Stomach smooth muscle (tissue), 2 donors: ENCODE results near the gene TRIM41.
A peak's percentile ranks its signal among the peaks of the same experiment; 100 is the strongest.
"Not testable (repeated sequence)": the region's sequence is repeated elsewhere in the genome, so short reads cannot be mapped to it uniquely, and the experiment has no call there.

Source experiments
- H3K27ac ChIP-seq: one replicate; pipeline ENCODE4 v1.7.0; 2013; ENCODE audit warnings: mild to moderate bottlenecking, low read length, inconsistent platforms
- H3K27me3 ChIP-seq, 2 donors: one replicate each; pipeline ENCODE4 v1.7.0; 2013; ENCODE audit warnings: low read length in 2 of 2; ENCODE audit not compliant: insufficient read depth in 2 of 2, control insufficient read depth in 1 of 2
- H3K36me3 ChIP-seq, 2 donors: one replicate each; pipeline ENCODE4 v1.7.0; 2013; ENCODE audit warnings: low read length in 2 of 2; ENCODE audit not compliant: control insufficient read depth in 2 of 2, insufficient read depth in 2 of 2
- H3K4me1 ChIP-seq: one replicate; pipeline ENCODE4 v1.7.0; 2013; ENCODE audit warnings: low read length; ENCODE audit not compliant: control insufficient read depth, insufficient read depth
- H3K4me3 ChIP-seq, 2 donors: one replicate each; pipeline ENCODE4 v1.7.0; 2013; ENCODE audit warnings: low read length in 2 of 2
- H3K9ac ChIP-seq, 2 donors: one replicate each; pipeline ENCODE4 v1.7.0; 2013; ENCODE audit warnings: low read length in 2 of 2, mild to moderate bottlenecking in 1 of 2
- H3K9me3 ChIP-seq, 2 donors: one replicate each; pipeline ENCODE4 v1.7.0; 2013; ENCODE audit warnings: low read length in 2 of 2; ENCODE audit not compliant: control insufficient read depth in 2 of 2
- donor health status: healthy.
- donor health status: Pancreatic carcinoma.

Gene TRIM41

DNA sequence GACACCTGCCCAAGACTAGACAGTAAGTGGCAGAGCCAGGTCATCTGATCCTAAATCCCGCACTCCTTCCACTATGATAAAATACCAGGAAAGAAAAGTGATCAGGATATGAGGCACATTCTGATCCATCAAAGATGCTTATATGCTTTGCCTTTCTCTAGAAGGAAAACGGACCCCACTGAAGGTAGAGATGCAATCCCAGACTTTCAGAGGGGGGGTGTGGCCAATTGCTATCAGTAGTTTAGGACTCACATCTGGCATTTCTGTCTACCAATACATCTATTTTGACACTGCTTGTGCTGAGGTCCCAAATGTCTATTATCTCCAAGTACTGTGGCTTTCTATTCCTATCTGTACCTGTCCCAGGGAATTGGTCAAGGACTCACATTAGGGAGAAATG lies 36.2 kb downstream of the TRIM41 start:
- H3K27ac ChIP-seq, result no peak overlapping the region

DNA sequence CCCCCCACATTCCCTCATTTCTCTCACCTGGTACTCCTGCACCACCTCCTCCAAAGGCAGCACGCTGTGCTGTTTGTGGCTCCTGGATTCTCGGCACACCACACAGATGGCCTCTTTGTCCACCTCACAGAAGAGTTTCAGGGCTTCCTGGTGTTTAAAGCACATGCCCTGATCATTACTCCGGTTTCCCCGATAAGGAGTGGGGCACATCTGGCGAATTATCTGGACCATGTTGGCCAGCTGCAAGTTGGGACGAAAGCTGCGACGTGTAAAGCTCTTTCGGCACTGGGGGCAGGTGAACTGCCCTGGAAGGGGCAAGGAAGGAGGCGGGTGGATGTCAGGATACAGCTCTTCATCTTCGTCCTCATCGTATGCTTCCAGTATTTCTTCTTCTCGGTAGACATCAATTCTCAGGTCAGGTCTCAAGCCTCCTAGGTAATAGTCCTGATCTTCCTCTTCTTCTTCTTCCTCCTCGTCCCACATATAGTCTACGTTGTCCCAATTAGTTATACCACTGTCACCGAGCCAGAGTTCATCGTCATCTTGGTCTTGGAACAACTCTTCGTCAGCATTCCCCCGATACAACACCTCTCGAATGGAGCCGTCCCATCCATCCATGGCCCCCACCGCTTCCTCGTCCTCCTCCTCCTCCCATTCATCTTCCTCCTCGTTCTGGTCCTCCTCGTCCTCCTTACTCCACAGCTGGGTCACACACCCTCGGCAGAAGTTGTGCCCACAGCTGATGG lies 37.1 kb downstream of the TRIM41 start:
- H3K4me1 ChIP-seq, result peaks cover 38% of the 10 kb centered on the region
- peak overlapping the region; percentile 77 to 99 for H3K4me3 ChIP-seq
- H3K27me3 ChIP-seq, result no peaks in the 10 kb centered on the region
- H3K36me3 ChIP-seq, result peaks cover 4 to 11% of the 10 kb centered on the region in 2 donors
- peak overlapping the region; percentile 98 for H3K27ac ChIP-seq
- H3K9me3 ChIP-seq, result no peaks in the 10 kb centered on the region
- H3K9ac ChIP-seq, result peak overlapping the region; percentile 98 to 99

More for the DNA sequence above, 36.2 kb downstream of the TRIM41 start:
- Histone ChIP-seq H3K4me1 (peaks cover 41% of the 10 kb centered on the region), H3K9me3 (no peaks in the 10 kb centered on the region), H3K4me3 (peak overlapping the region; percentile 77 to 99), H3K9ac (peak overlapping the region; percentile 98 to 99), H3K36me3 (peaks cover 7 to 11% of the 10 kb centered on the region in 2 donors), H3K27me3 (no peaks in the 10 kb centered on the region)

DNA sequence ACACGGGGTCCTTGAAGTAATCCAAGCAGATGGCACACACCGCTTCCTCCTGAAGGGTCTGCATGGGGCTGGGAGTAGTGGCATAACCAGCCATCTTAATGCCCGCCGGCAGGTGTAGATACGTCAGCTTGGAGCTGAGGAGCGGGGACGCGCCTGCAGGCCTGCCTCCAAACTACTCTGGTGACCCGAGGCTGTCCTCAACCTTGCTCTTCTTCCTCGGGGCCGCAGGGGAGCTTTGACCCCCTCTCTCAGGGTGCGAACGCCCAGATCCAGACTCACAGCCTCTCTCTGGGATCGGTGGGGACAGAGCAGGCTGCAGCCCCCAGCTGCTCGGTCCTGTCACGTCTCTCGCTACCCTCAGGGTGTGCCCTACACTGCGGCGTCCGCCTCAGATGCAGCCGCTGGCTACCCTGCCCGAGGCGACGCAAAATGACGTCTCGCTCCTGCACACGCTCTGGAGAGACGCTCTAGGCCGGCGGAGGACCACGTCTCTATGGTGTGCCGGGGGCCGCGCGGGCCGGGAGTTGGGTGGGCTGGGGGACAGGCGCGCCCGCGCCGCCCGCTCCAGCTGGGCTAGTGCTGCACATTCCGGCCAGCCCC lies 37.7 kb downstream of the TRIM41 start, which contains the start of gene TRIM52:
TSS of gene TRIM52 (minus strand) at position 424 of the 600 bp plus-strand sequence. CDS start at position 94, 330 bp downstream.
- no peaks in the 10 kb centered on the region for H3K27me3 ChIP-seq
- no peaks in the 10 kb centered on the region for H3K9me3 ChIP-seq
- H3K9ac ChIP-seq, result peak within 1 kb of the TSS; percentile 98 to 99
- H3K4me1 ChIP-seq, result peaks cover 38% of the 10 kb centered on the region
- H3K36me3 ChIP-seq, result peaks cover 4 to 11% of the 10 kb centered on the region in 2 donors
- H3K4me3 ChIP-seq, result peak within 1 kb of the TSS; percentile 77 to 99
- peak within 1 kb of the TSS; percentile 98 for H3K27ac ChIP-seq

DNA sequence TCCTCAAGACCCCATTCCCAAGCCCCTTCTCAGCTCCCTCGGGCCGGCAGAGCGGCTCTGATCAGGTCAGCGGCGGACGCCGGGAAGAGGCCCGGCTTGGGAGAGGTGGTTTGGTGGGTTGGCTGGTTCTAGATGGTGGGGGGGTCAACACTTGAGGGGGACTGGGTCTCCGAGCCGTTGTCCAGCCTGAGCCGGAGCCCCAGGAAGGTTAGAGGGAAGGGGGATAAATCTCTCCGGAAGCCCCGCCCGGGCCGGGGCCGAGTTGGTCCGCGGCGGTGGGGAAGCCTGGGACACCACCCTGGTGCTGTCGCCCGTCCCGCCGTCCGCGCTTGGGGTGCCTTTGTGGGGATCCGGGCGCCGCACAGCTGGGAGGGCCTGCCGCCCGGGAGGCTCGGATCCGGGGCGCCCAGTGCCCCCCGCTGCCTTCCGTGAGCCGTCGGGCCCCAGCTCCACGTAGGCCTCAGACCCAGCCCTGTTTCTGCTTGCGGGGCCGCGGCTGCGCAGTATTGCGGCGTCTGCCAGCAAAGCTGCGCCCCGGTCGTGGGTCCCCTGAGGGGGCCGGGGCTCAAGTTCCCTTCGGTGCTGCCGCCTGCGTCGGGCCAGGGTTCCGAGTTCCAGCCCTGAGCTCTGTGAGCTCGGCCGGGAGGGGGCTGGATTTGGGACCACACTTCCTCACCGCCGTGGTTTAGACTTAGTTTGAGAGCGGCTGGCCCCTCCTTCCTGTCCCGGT lies 38.4 kb downstream of the TRIM41 start:
- Histone ChIP-seq H3K9ac (peak overlapping the region; percentile 98 to 99), H3K4me3 (peak overlapping the region; percentile 77 to 99), H3K9me3 (no peaks in the 10 kb centered on the region), H3K4me1 (peaks cover 38% of the 10 kb centered on the region), H3K36me3 (peaks cover 4 to 10% of the 10 kb centered on the region in 2 donors), H3K27ac (peak overlapping the region; percentile 98), H3K27me3 (no peaks in the 10 kb centered on the region)

DNA sequence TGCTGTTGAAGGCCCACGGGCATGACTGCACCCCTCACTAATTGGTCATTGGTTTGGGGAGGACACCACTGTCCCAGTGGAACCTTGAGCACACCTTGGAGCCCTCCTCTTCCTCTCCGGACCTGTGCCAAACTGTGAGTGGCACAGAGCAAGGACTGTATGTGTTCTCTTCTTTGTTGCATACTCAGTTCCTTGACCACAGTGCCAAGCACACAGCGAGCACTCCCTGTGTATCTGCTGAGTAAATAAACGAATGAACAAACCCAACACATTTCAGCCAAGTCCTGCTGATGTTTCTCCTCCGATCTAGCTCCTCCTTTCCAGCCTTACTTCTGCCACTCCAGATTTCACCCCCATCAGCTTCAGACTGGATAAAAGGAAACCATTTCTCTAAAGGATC lies 40.6 kb downstream of the TRIM41 start:
- Histone ChIP-seq H3K27me3 (no peaks in the 10 kb centered on the region), H3K36me3 (peaks cover 4 to 6% of the 10 kb centered on the region in 2 donors), H3K27ac (no peak overlapping the region), H3K9ac (no peak overlapping the region), H3K4me1 (peaks cover 27% of the 10 kb centered on the region), H3K9me3 (no peaks in the 10 kb centered on the region), H3K4me3 (no peak overlapping the region)

DNA sequence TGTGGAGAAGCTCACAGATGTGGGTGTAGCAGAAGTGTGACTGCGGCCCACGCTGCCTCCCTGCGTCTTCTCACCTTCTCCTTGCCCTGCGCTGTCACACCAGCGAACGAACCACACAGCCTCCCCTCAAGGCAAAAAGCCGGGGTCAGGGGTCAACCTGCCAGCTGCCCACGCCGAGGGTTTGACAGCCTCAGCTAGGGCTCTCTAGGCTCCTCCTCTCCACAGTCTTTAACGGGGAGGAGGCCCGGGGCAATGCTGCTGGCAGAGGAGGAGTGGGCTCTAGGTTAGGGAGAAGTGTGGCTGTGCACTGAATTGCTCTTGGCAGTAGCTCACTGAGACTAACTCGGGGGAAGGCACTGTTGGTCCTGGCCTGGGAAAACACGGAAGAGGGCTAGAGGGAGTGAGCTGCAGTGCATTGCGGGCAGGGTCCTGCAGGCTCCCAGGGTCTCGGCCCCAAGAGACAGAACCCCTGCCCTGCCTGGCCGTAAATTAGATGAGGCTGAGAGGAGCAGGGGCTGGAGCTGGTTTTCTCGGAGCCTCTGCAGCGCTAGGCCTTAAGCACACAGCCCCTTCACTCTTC lies 42.1 kb downstream of the TRIM41 start:
- no peak overlapping the region for H3K27ac ChIP-seq
- H3K9ac ChIP-seq, result no peak overlapping the region
- H3K4me1 ChIP-seq, result peaks cover 11% of the 10 kb centered on the region
- H3K27me3 ChIP-seq, result no peaks in the 10 kb centered on the region
- H3K9me3 ChIP-seq, result no peaks in the 10 kb centered on the region
- no peak overlapping the region for H3K4me3 ChIP-seq
- peaks cover 4 to 6% of the 10 kb centered on the region in 2 donors for H3K36me3 ChIP-seq

DNA sequence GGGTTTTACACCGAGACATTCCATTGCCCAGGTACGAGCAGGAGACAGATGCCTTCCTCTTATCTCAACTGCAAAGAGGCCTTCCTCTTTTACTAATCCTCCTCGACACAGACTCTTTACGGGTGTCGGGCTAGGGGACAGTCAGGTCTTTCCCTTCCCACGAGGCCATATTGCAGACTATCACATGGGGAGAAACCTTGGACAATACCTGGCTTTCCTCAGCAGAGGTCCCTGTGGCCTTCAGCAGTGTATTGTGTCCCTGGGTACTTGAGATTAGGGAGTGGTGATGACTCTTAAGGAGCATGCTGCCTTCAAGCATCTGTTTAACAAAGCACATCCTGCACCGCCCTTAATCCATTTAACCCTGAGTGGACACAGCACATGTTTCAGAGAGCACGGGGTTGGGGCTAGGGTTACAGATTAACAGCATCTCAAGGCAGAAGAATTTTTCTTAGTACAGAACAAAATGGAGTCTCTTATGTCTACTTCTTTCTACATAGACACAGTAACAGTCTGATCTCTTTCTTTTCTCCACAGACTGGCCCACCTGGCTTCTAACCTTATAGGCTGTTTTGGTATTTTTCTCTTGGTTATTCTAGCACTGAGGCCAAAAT lies 44.3 kb downstream of the TRIM41 start:
- H3K9me3 ChIP-seq, H3K27me3 ChIP-seq, H3K4me3 ChIP-seq, H3K4me1 ChIP-seq, H3K9ac ChIP-seq, H3K36me3 ChIP-seq, H3K27ac ChIP-seq: not testable (repeated sequence)

DNA sequence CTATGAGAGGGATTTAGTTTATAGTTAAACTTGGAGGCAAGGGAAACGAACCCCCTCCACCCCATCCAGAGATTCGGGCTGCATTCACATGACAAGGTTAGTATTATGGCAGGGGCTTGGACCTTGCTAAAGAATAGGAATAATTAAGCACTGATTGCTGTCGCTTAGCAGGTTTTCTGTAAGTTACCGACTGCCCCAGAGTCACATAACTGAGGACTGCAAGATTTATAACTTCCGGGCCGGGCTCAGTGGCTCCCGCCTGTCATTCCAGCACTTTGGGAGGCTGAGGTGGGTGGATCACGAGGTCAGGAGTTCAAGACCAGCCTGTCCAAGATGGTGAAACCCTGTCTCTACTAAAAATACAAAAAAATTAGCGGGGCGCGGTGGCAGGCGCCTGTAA lies 44.8 kb downstream of the TRIM41 start:
- not testable (repeated sequence) for H3K4me3 ChIP-seq, H3K27me3 ChIP-seq, H3K4me1 ChIP-seq, H3K27ac ChIP-seq, H3K36me3 ChIP-seq, H3K9ac ChIP-seq, H3K9me3 ChIP-seq

DNA sequence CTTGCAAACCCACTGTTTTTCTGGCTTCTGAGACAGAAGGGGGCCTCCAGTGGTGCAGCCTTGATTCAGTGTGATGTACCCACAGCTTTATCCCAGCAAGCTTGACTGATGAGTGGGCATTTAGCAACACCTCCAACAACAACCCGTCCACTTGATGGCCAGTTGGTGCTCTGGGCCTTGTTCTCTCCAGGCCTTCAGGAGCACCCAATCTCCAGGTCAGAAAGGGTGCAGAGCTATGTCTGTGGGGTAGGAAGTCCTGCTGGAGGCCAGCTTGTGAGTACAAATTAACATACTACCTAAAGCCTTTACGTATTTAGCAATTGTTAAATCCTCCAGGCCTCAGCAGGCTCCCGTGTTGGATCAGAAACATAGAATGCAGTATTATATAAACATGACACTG lies 48.0 kb downstream of the TRIM41 start:
- Histone ChIP-seq H3K36me3 (no peaks in the 10 kb centered on the region), H3K27ac (no peak overlapping the region), H3K9me3 (no peaks in the 10 kb centered on the region), H3K9ac (no peak overlapping the region), H3K4me1 (no peaks in the 10 kb centered on the region), H3K4me3 (no peak overlapping the region), H3K27me3 (no peaks in the 10 kb centered on the region)

DNA sequence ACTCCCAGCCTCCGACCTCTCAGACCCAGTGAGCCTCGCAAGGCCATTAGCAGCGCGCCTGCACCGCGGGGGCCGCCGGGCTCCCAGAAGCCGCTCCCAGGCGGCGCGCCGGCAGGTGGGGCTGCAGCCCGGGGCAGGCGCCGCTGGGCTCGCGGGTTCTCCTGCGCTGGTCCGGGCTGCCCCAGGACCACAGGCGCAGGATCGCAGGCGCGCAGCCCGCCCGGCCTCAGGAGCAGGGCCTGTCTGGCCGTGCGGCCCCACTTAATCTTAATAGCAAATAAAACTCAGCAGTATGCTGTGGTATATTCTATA lies 50.3 kb downstream of the TRIM41 start:
- not testable (repeated sequence) for H3K4me1 ChIP-seq, H3K27ac ChIP-seq, H3K27me3 ChIP-seq, H3K9ac ChIP-seq, H3K9me3 ChIP-seq, H3K36me3 ChIP-seq
- H3K4me3 ChIP-seq, result peak overlapping the region in 1 of 2 donors; percentile 40
